NCI-H82 (cell line): ENCODE measurements around the gene STK26.
"Not testable (repeated sequence)": the region's sequence is repeated elsewhere in the genome, so short reads cannot be mapped to it uniquely, and the experiment has no call there.

Experiments
- DNase-seq: peaks from one replicate; lab custom pipeline; 2025; lab: John Stamatoyannopoulos, UW

Gene STK26

DNA sequence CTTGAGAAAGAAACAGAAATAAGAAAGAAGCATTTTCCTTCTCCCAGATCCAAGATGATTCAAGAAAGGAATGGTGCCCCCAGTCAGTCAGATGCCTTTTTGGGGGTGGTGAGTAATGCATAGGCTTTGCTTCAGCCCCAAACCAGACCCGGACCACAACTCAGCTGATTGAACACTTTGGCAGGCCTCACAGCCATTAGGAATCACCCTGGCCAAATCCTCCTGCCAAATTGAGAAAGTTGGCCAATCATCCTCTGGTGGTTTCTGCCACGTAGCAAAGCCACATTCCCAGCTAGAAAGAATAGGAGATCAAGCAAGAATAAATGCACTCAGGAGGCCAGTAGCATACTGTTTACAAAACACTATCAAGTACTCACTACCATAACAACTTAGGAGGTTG, 71.1 kb downstream of the STK26 start:
- no peak for DNase-seq

DNA sequence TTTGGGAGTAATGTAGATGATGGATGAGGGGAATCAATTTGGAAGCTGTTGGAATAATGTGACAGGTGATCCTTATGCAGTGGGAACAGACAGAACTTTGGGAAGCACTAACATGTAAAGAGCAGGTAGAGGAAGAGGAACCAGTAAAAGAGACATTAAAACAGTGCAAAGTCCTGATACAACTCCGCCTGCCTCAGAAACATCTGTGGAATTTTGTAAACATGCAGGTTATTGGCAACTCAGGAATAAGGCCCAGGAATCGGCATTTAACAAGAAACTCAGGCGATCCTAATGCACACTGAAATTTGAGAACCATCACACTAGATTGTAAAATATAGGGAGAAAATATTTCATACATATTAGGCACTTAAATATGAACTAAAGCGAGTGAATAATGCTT, 75.6 kb downstream of the STK26 start:
- DNase-seq, result not testable (repeated sequence)

DNA sequence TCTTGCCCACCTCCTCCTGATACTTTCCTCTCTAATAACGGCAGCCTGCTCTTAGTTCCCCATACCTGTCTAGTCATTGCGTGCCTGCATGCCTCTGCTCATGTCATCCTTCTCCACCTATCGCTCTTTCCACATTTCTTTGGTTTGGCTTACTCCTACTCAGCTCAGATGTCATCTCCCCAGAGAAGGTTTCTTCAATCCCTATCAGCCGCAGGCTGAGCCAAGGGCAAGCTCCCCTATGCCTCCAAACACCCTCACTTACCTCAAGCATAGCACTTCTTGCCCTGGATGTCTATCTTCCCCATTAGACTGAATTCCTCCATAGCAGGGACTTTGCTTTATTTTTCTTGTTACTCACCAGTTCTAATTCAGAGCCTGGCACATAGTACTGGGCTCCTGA, 78.1 kb downstream of the STK26 start:
- DNase-seq, result no peak

DNA sequence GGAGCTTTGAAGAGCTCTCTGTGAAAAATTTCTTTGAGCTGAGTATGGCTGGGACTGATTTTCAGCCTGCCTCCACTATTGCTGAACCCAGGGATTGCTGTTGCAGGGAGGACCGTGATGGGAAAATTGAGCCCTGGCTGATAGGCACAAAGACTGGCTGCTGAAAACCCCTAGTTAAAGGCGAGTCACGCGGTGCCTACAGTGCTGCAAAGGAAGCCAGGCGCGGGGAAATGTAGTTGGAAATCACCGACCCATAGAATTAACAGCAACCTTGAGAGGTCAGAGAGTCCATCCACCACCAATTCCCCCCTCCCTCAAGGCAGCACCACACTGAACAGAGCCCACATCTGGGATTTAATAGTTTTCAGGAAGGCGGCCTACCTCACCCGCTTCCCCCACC, 78.7 kb downstream of the STK26 start:
- DNase-seq, result no peak

DNA sequence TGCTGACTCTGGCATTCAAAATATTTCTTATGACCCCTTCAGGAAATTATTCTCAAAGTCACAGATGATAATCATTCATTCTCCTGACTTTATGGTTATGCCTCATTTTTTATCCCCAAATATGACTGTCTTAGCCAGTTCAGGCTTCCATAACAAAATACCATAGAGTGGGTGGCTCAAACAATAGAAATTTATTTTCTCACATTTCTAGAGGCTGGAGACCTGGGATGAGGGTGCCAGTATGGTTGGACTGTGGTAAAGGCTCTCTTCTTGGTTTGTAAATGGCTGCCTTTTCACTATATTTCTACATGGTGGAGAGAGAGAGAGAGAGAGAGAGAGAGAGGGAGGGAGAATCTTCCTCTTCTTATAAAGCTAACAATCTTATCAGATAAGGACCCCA, 84.2 kb downstream of the STK26 start:
- DNase-seq, result no peak

DNA sequence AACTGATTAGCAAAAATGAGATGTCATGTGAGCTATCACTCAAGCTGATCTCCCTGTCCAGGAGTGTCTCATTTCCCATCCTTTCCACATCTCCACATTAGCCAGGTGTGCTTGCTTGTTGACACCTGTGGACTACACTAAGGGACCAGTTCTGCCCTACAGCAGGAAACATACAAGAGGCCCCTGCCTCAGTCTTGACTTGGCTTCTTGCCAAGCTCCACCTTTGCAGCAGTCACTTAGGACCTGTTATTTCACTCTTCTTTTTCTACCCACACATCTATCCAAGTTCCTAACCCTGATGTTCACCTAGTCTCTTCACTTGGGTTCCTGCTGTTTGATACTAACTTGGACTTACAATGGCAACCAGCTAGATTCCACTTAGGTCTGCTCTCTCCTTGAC, 91.5 kb downstream of the STK26 start:
- no peak for DNase-seq

DNA sequence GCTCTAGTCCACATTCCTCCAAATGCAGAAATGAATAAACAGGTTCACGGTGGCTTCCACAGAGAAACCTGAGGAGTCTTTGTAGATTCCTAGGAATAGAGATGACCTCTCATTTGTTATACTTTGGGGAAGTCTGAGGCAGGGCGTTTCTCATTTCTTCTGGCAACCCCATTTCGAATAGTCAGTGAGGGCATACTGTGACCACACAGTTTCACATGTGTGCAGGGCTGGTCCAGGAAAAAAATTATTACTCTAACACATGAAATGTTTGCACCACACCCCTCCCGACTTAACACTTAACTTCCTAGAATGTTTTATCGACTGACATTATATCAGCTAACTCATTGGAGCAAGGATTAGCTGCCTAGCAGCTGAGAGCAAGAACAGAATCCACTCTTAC, 92.7 kb downstream of the STK26 start:
- no peak for DNase-seq

DNA sequence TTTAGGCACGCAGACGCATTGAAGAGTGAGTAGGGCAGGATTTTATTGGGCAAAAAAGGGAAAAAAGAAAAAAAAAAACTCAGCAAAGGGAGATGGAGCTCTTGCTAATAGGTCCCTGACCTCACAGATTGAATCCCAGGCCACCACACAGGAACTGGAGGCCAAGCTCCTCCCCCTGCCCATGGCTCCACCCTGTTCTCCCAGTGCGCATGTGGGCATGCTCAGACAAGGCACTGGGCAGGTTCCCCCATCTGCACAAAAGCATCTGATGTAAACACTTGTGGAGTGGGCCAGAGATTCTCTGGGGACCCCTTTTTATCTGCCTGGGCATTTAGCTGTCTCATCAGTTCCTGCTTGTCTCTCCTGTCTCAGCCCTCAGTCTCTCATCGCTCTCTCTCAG, 95.3 kb downstream of the STK26 start:
- DNase-seq, result peak; percentile 2

DNA sequence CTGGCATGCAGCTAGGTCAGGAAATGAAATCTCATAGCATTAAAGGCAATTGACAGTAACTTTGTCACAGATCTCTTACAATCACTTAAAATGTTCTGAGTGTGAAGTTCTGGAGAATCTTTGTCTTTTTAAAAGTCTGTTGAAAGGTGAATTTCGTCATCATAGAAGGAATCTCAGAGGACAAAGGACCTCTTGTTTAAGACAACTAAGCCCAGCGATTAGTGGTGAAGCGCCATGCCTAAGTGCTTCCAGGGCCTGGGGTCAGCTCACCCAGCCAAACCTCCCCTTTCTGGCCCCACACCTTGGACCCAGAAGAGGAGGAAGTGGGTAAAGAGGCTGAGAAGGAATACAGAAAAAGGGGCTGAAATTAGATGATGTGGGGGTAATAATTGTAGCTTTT, 96.2 kb downstream of the STK26 start:
- no peak for DNase-seq

DNA sequence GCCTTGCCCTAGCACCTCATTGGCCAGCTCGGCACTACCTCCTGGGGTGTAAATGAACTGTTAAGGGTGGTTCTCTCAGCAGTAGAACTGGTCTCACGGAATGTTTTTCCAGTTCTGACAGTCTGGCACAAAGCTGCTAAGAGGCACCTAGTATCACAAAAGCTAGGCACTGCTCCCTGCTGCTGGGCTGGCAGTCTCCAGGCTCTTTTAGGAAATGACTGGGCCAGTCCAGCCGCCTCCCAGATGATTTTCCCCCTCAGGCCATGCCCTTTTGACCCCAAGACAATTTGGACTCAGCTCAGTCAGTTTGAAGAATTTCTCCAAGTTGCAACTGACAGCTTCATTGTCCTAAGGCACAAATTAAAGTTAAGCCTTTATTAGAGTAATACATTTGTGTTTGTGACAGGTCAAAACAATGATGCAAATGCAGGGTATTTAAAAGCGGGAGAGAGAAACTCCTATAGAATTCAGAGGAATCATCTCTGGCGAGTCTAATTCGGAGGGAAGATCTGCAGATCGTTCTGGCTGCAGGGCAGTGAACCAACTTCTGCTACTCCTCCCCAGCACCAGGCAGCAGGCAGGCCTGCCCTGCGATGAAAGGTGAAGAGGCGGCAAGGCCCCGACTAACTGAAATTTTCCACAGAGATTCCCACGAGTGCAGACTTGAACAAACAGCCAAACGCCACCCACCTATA, 96.9 kb downstream of the STK26 start:
- DNase-seq, result no peak

DNA sequence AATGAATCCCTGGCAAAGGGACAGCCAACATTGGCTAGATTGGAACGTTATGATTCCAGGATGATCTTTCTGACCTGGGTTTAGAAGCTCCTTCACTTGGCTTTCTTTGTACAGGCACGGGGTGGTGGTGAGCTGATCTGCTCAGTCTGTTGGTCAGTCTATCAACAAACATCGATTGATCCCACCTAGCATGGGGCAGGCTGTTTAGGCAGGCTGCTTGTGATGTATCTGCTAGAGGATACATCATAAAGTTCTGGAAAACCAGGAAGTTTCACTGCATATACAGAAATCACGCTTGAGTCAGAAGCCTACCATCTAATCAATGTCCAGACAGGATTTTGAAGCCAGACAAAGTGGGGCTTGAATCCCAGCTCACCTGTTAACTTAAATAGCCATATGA, 97.8 kb downstream of the STK26 start:
- DNase-seq, result no peak
